GM13977 (cell line): Measurements from ENCODE around the gene KRT3.

Experiments used
- DNase-seq: peaks from one replicate; pipeline ENCODE4 v3.0.0; 2012; ENCODE audit warnings: low spot score
- CTCF ChIP-seq: IDR thresholded peaks from 2 replicates; pipeline ENCODE4 v1.5.1; 2012; ENCODE audit warnings: mild to moderate bottlenecking, control low read depth; ENCODE audit not compliant: insufficient read depth; ENCODE audit errors: extremely low read depth, missing control alignments
- in situ Hi-C: fragments of 300-500 bp; cut with MboI; formaldehyde crosslinking; loops from one replicate; pipeline ENCODE4 v1.12.0; 2022; ENCODE audit warnings: low sequenced_read_pairs, low pct_unique_long_range_greater_than_20kb, mixed read lengths, inconsistent platforms; ENCODE audit not compliant: unreplicated experiment

Gene KRT3

GRCh38 chr12:52826611-52827498 lies 30.9 kb upstream of the KRT3 start:
- DNase-seq = no peak
- in situ Hi-C loops = no loop called here
- TF ChIP-seq CTCF = no peak

GRCh38 chr12:52825961-52826360 lies 30.0 kb upstream of the KRT3 start:
- no peak for TF ChIP-seq CTCF
- in situ Hi-C loops = no loop called here
- no peak for DNase-seq

- no peak for TF ChIP-seq CTCF
- in situ Hi-C loops = no loop called here
- DNase-seq = no peak
Observed at GRCh38 chr12:52824741-52825410, 29.0 kb upstream of the KRT3 start.

GRCh38 chr12:52823761-52824450 lies 28.0 kb upstream of the KRT3 start:
- no peak for DNase-seq
- TF ChIP-seq CTCF = no peak
- in situ Hi-C loops = no loop called here

- in situ Hi-C loops = no loop called here
- no peak for DNase-seq
- TF ChIP-seq CTCF = no peak
Observed at GRCh38 chr12:52822771-52823510, 27.0 kb upstream of the KRT3 start.
